Right kidney (tissue), 1 donor: Measurements from ENCODE around the gene MLANA.

ENCODE experiments used
- DNase-seq: peaks from one replicate; pipeline ENCODE4 v3.0.0-alpha.2; 2016

Gene MLANA

GRCh38 chr9:5900622-5901021 lies 9.9 kb downstream of the MLANA start:
- no peak for DNase-seq

- DNase-seq: no peak
Measured at GRCh38 chr9:5902377-5902776, 11.7 kb downstream of the MLANA start.

- DNase-seq: no peak
Measured at GRCh38 chr9:5908918-5909317, 18.2 kb downstream of the MLANA start.

- no peak for DNase-seq
Measured at GRCh38 chr9:5909976-5910375, 19.3 kb downstream of the MLANA start.

- DNase-seq: no peak
Measured at GRCh38 chr9:5910413-5911057, 19.8 kb downstream of the MLANA start.

- DNase-seq: no peak
Measured at GRCh38 chr9:5915438-5915837, 24.7 kb downstream of the MLANA start.

GRCh38 chr9:5917273-5917672 lies 26.6 kb downstream of the MLANA start:
- DNase-seq: no peak

- no peak for DNase-seq
Measured at GRCh38 chr9:5917888-5918287, 27.2 kb downstream of the MLANA start.

GRCh38 chr9:5918460-5918859 lies 27.8 kb downstream of the MLANA start:
- DNase-seq: no peak

- no peak for DNase-seq
Measured at GRCh38 chr9:5920860-5921328, 30.2 kb downstream of the MLANA start.

- no peak for DNase-seq
Measured at GRCh38 chr9:5922192-5922591, 31.5 kb downstream of the MLANA start.

GRCh38 chr9:5931657-5932056 lies 41.0 kb downstream of the MLANA start:
- no peak for DNase-seq

- DNase-seq: no peak
Measured at GRCh38 chr9:5938449-5938848, 47.8 kb downstream of the MLANA start.

- no peak for DNase-seq
Measured at GRCh38 chr9:5939530-5939929, 48.8 kb downstream of the MLANA start.

- no peak for DNase-seq
Measured at GRCh38 chr9:5941214-5941613, 50.5 kb downstream of the MLANA start.

GRCh38 chr9:5945112-5945511 lies 54.4 kb downstream of the MLANA start:
- DNase-seq: no peak

GRCh38 chr9:5947912-5948311 lies 57.2 kb downstream of the MLANA start:
- DNase-seq: peak; percentile 7

GRCh38 chr9:5949103-5949699 lies 58.5 kb downstream of the MLANA start:
- peak; percentile 12 for DNase-seq

- no peak for DNase-seq
Measured at GRCh38 chr9:5950261-5950660, 59.6 kb downstream of the MLANA start.

GRCh38 chr9:5951686-5952211 lies 61.1 kb downstream of the MLANA start:
- no peak for DNase-seq

- DNase-seq: no peak
Measured at GRCh38 chr9:5953743-5954707, 63.3 kb downstream of the MLANA start.

- no peak for DNase-seq
Measured at GRCh38 chr9:5957166-5957565, 66.5 kb downstream of the MLANA start.

GRCh38 chr9:5958273-5958672 lies 67.6 kb downstream of the MLANA start:
- no peak for DNase-seq
